PC-3 (cell line): ENCODE data around the gene TCP1. TPM values are rescaled to one million over a fixed set of nuclear protein-coding genes. Genes with fewer than 3 reads are reported as not detected.

Experiments
- ATAC-seq: fragments of 200-7000 bp; cut with Tn5 transposase; 2 replicates; pipeline ENCODE4 v1.9.1; 2020; ENCODE audit warnings: mild to moderate bottlenecking, moderate library complexity
- BruUV-seq: library from RNA; stranded (reverse); fragments of 400-500 nt; replicated peaks from 2 replicates; lab custom pipeline; 2021; lab: Mats Ljungman, UMichigan
- CTCF ChIA-PET: fragments of 300-600 bp; sonication (Branson Sonifier 250); formaldehyde crosslinking; loops from one replicate; lab custom pipeline; 2022; ENCODE audit warnings: antibody characterized with exemption; lab: Charles Lee
- POLR2A ChIA-PET: fragments of 300-600 bp; sonication (Branson Sonifier 250); formaldehyde crosslinking; loops from one replicate; lab custom pipeline; 2022; ENCODE audit warnings: antibody characterized with exemption; ENCODE audit not compliant: unreplicated experiment; lab: Charles Lee
- DNase-seq: peaks from one replicate; pipeline ENCODE4 v3.0.0-alpha.2; 2015
- H2AFZ ChIP-seq: fragments of 300-600 bp; sonication (generic); 2 replicates; pipeline ENCODE4 v1.6.0; 2016; ENCODE audit warnings: antibody characterized with exemption, low read length
- H3F3A ChIP-seq: fragments of 300-600 bp; sonication (generic); one replicate; pipeline ENCODE4 v1.6.0; 2017; ENCODE audit warnings: antibody characterized with exemption, low read length, control low read depth, mild to moderate bottlenecking; ENCODE audit not compliant: unreplicated experiment
- H3K27ac ChIP-seq: fragments of 300-600 bp; sonication (generic); 2 replicates; pipeline ENCODE4 v1.5.1; 2016; ENCODE audit warnings: mild to moderate bottlenecking, low read length
- H3K27me3 ChIP-seq: fragments of 300-600 bp; sonication (generic); 2 replicates; pipeline ENCODE4 v1.6.1; 2016; ENCODE audit warnings: low read length, mixed read lengths
- H3K36me3 ChIP-seq: fragments of 300-600 bp; sonication (generic); 2 replicates; pipeline ENCODE4 v1.6.1; 2016; ENCODE audit warnings: low read depth, mixed run types, low read length, mixed read lengths
- H3K4me1 ChIP-seq: fragments of 300-600 bp; sonication (generic); 2 replicates; pipeline ENCODE4 v1.5.1; 2016; ENCODE audit warnings: low read length; ENCODE audit not compliant: insufficient read depth
- H3K4me2 ChIP-seq: fragments of 300-600 bp; sonication (generic); 2 replicates; pipeline ENCODE4 v1.6.0; 2016; ENCODE audit warnings: low read length
- H3K4me3 ChIP-seq: fragments of 300-600 bp; sonication (generic); 2 replicates; pipeline ENCODE4 v1.5.1; 2016; ENCODE audit warnings: mild to moderate bottlenecking, low read length, mixed read lengths
- H3K79me2 ChIP-seq: fragments of 300-600 bp; sonication (generic); 2 replicates; pipeline ENCODE4 v1.6.1; 2017; ENCODE audit warnings: low read length, mixed read lengths
- H3K9ac ChIP-seq: fragments of 300-600 bp; sonication (generic); 2 replicates; pipeline ENCODE4 v1.6.0; 2016; ENCODE audit warnings: mild to moderate bottlenecking, low read length
- H3K9me2 ChIP-seq: fragments of 300-600 bp; sonication (generic); replicated peaks from 2 replicates; pipeline ENCODE4 v1.6.1; 2016; ENCODE audit warnings: mixed run types, low read length, mixed read lengths
- H3K9me3 ChIP-seq: fragments of 300-600 bp; sonication (generic); 2 replicates; pipeline ENCODE4 v1.6.1; 2016; ENCODE audit warnings: low read length, mixed read lengths
- H4K20me1 ChIP-seq: fragments of 300-600 bp; sonication (generic); 2 replicates; pipeline ENCODE4 v1.6.1; 2016; ENCODE audit warnings: low read length, mixed read lengths
- EZH2 ChIP-seq: fragments of 300-600 bp; sonication (generic); IDR thresholded peaks from one replicate; pipeline ENCODE4 v1.6.1; 2017; ENCODE audit warnings: antibody characterized with exemption, mild to moderate bottlenecking, low read length; ENCODE audit not compliant: unreplicated experiment
- EZH2phosphoT487 ChIP-seq: fragments of 300-600 bp; sonication (generic); IDR thresholded peaks from 2 replicates; pipeline ENCODE4 v1.6.1; 2018; ENCODE audit warnings: mild to moderate bottlenecking, antibody characterized with exemption, low read length, borderline replicate concordance
- intact Hi-C: fragments of 100-400 bp; cut with micrococcal nuclease; formaldehyde crosslinking; loops from 2 replicates; pipeline ENCODE4 v1.9.0; 2023
- total RNA-seq: library from RNA; depleted of rRNA; stranded (reverse); fragments of >200 nt; gene quantifications from 2 replicates; pipeline ENCODE4 v1.2.3, GENCODE V29; 2014
- TF ChIP-seq, protein P1 (sequence below): fragments of 300-600 bp; sonication (generic); conservative IDR thresholded peaks from 2 replicates; pipeline ENCODE4 v1.5.1; 2017; ENCODE audit warnings: antibody characterized with exemption, low read depth, mild to moderate bottlenecking, low read length

TCP1 gene
- total RNA-seq, 1 experiment from 2014 or later, result 280 TPM

DNA sequence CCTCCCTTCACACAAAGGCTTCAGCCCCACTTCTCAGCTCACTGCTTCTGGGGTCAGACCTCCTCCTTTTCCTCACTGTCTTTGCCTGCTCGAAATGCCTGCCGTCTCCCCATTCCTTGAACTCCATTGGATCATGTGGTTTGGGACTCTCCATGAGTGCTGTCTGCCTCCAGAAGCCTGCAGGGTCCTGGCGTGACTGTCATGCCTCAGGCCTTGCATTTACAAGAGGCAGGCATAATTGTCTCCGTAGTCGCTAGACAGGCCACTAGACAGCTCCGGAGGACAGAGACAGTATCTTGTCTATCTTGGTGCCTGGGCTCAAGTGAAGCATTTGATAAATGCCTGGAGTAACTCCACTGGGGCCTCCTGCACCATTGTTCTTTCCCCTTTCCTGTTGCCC lies 26.0 kb upstream of the TCP1 start:
- H3K27me3 ChIP-seq, result no peaks in the 10 kb centered on the region
- intact Hi-C loops, result no loop called here
- no peak overlapping the region for H3K9ac ChIP-seq
- ChIA-PET POLR2A (no interaction called here), CTCF (no interaction called here)
- no peaks in the 10 kb centered on the region for H4K20me1 ChIP-seq
- no peak overlapping the region for H3K4me2 ChIP-seq
- no peak for ATAC-seq
- no peaks in the 10 kb centered on the region for H3K4me1 ChIP-seq
- no peaks in the 10 kb centered on the region for H3K79me2 ChIP-seq
- H3F3A ChIP-seq, result no peaks in the 10 kb centered on the region
- no peaks in the 10 kb centered on the region for H3K9me3 ChIP-seq
- TF ChIP-seq EZH2, result no peak
- TF ChIP-seq, protein P1, sequence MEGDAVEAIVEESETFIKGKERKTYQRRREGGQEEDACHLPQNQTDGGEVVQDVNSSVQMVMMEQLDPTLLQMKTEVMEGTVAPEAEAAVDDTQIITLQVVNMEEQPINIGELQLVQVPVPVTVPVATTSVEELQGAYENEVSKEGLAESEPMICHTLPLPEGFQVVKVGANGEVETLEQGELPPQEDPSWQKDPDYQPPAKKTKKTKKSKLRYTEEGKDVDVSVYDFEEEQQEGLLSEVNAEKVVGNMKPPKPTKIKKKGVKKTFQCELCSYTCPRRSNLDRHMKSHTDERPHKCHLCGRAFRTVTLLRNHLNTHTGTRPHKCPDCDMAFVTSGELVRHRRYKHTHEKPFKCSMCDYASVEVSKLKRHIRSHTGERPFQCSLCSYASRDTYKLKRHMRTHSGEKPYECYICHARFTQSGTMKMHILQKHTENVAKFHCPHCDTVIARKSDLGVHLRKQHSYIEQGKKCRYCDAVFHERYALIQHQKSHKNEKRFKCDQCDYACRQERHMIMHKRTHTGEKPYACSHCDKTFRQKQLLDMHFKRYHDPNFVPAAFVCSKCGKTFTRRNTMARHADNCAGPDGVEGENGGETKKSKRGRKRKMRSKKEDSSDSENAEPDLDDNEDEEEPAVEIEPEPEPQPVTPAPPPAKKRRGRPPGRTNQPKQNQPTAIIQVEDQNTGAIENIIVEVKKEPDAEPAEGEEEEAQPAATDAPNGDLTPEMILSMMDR, result no peak
- TF ChIP-seq EZH2phosphoT487, result no peak
- no peak overlapping the region for H3K27ac ChIP-seq
- no peak for DNase-seq
- BruUV-seq, result no TSS peak
- no peaks in the 10 kb centered on the region for H3K9me2 ChIP-seq
- no peak overlapping the region for H3K4me3 ChIP-seq
- H3K36me3 ChIP-seq, result no peaks in the 10 kb centered on the region
- H2AFZ ChIP-seq, result no peak overlapping the region

GRCh38 chr6:159813781-159814180 lies 24.4 kb upstream of the TCP1 start:
- Histone ChIP-seq H3K9me3 (no peaks in the 10 kb centered on the region), H3K9ac (no peak overlapping the region), H2AFZ (no peak overlapping the region), H3K4me2 (no peak overlapping the region), H3K27ac (no peak overlapping the region), H3K36me3 (no peaks in the 10 kb centered on the region), H3K4me1 (no peaks in the 10 kb centered on the region), H3K9me2 (no peaks in the 10 kb centered on the region), H3K4me3 (no peak overlapping the region), H3K27me3 (no peaks in the 10 kb centered on the region), H3K79me2 (no peaks in the 10 kb centered on the region), H4K20me1 (no peaks in the 10 kb centered on the region), H3F3A (no peaks in the 10 kb centered on the region)
- ATAC-seq, result no peak
- no peak for DNase-seq
- CTCF ChIA-PET, result no interaction called here
- BruUV-seq, result no TSS peak
- intact Hi-C loops, result no loop called here
- POLR2A ChIA-PET, result no interaction called here
- TF ChIP-seq EZH2phosphoT487, result no peak

DNA sequence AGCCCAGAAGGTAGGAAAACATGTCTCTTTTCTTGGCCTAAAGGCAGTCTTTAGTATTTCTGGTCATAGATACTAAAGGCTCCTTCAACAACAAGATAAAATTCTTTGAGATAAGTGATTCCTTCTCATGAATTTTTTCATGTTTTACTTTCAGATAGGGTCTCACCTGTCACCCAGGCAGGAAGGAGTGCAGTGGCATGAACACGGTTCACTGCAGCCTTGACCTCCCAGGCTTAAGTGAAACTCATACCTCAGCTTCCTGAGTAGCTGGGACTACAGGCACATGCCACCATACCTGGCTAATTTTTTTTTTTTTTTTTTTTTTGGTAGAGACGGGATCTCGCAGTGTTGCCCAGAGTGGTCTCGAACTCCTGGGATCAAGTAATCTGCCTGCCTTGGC lies 19.7 kb upstream of the TCP1 start:
- no TSS peak for BruUV-seq
- Histone ChIP-seq H3K4me2 (no peak overlapping the region), H3K4me1 (peaks cover 6% of the 10 kb centered on the region), H3K36me3 (no peaks in the 10 kb centered on the region), H3K9me2 (no peaks in the 10 kb centered on the region), H3F3A (no peaks in the 10 kb centered on the region), H2AFZ (no peak overlapping the region), H3K9me3 (no peaks in the 10 kb centered on the region), H3K79me2 (no peaks in the 10 kb centered on the region), H3K9ac (no peak overlapping the region), H3K27me3 (no peaks in the 10 kb centered on the region), H3K27ac (no peak overlapping the region), H3K4me3 (no peak overlapping the region), H4K20me1 (no peaks in the 10 kb centered on the region)
- no peak for TF ChIP-seq EZH2phosphoT487
- no peak for TF ChIP-seq EZH2
- TF ChIP-seq, protein P1, result no peak
- ATAC-seq (no peak), DNase-seq (no peak)
- POLR2A ChIA-PET, result no interaction called here
- CTCF ChIA-PET, result no interaction called here
- intact Hi-C loops, result no loop called here
